PC-3 (cell line): Measurements from ENCODE around the gene CAMTA1.

Source experiments
- EZH2phosphoT487 ChIP-seq: fragments of 300-600 bp; sonication (generic); IDR thresholded peaks from 2 replicates; pipeline ENCODE4 v1.6.1; 2018; ENCODE audit warnings: mild to moderate bottlenecking, antibody characterized with exemption, low read length, borderline replicate concordance
- TF ChIP-seq, protein P1 (sequence below): fragments of 300-600 bp; sonication (generic); conservative IDR thresholded peaks from 2 replicates; pipeline ENCODE4 v1.5.1; 2017; ENCODE audit warnings: antibody characterized with exemption, low read depth, mild to moderate bottlenecking, low read length

DNA sequence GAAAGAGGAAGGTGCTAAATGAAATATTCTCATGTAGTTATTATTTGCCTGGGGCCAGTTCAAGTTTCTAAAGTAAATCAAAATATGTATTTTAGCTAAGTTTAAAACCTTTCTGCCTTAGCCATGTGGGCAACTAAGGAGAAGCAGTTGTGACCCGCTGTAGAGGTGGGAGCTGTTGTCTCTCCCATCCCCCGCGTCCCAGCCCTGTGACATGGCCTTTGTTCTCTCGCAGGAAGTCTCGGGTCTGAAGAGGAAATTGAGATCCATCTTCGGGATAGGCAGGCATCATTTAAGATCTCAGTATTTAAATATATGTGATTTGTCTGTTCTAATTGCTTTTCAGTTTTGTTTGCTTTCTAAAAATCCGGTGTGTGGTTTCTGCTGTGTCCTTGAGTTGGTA is 121.5 kb downstream of the CAMTA1 start:
- TF ChIP-seq, protein P1, sequence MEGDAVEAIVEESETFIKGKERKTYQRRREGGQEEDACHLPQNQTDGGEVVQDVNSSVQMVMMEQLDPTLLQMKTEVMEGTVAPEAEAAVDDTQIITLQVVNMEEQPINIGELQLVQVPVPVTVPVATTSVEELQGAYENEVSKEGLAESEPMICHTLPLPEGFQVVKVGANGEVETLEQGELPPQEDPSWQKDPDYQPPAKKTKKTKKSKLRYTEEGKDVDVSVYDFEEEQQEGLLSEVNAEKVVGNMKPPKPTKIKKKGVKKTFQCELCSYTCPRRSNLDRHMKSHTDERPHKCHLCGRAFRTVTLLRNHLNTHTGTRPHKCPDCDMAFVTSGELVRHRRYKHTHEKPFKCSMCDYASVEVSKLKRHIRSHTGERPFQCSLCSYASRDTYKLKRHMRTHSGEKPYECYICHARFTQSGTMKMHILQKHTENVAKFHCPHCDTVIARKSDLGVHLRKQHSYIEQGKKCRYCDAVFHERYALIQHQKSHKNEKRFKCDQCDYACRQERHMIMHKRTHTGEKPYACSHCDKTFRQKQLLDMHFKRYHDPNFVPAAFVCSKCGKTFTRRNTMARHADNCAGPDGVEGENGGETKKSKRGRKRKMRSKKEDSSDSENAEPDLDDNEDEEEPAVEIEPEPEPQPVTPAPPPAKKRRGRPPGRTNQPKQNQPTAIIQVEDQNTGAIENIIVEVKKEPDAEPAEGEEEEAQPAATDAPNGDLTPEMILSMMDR: no peak
- no peak for TF ChIP-seq EZH2phosphoT487
